Endothelial cell of umbilical vein (primary cell): Measurements from ENCODE around the gene PAX2. TPM values are rescaled to one million over a fixed set of nuclear protein-coding genes. Genes with fewer than 3 reads are reported as not detected.

Experiments used
- BruUV-seq: library from RNA; stranded (reverse); fragments of 400-500 nt; replicated peaks from 2 replicates; lab custom pipeline; 2021; lab: Mats Ljungman, UMichigan
- CTCF ChIA-PET: fragments of 300-600, 350-600 bp; sonication (Branson Sonifier 250); formaldehyde crosslinking; loops from one replicate; lab custom pipeline; 2021; ENCODE audit warnings: antibody characterized with exemption, inconsistent platforms; lab: Charles Lee
- POLR2A ChIA-PET: fragments of 300-600, 350-600 bp; sonication (Branson Sonifier 250); formaldehyde crosslinking; loops from one replicate; lab custom pipeline; 2021; ENCODE audit warnings: antibody characterized with exemption, inconsistent platforms; lab: Charles Lee
- DNase-seq: peaks from one replicate; pipeline ENCODE4 v3.0.0-alpha.2; 2011; ENCODE audit warnings: low read depth, low spot score
- FAIRE-seq: peaks from 2 replicates; lab custom pipeline; 2011; peaks lifted over from hg19 to GRCh38; lab: Jason Lieb, UNC
- H2AFZ ChIP-seq: 2 replicates; pipeline ENCODE4 v1.6.0; 2012; ENCODE audit warnings: low read depth, low read length, control low read depth, inconsistent platforms
- H3K27ac ChIP-seq: 2 replicates; pipeline ENCODE4 v1.5.1; 2011; ENCODE audit warnings: low read depth, mild to moderate bottlenecking, control low read depth, low read length, moderate library complexity; ENCODE audit not compliant: insufficient read depth
- H3K27me3 ChIP-seq, 2 experiments: 2 replicates each; pipeline versions ENCODE4 v1.6.0 to v1.6.1; 2011; ENCODE audit warnings: low read length in 2 of 2, mixed read lengths in 1 of 2; ENCODE audit not compliant: control insufficient read depth in 2 of 2, insufficient read depth in 2 of 2
- H3K36me3 ChIP-seq, 2 experiments: 2 replicates in 1 of 2; 3 replicates in 1 of 2; pipeline ENCODE4 v1.5.1; 2011; ENCODE audit warnings: low read length in 2 of 2, mild to moderate bottlenecking in 1 of 2, moderate library complexity in 1 of 2; ENCODE audit not compliant: control insufficient read depth in 2 of 2, insufficient read depth in 2 of 2; ENCODE audit errors: extremely low read depth in 1 of 2
- H3K4me1 ChIP-seq: 3 replicates; pipeline ENCODE4 v1.5.1; 2011; ENCODE audit warnings: mild to moderate bottlenecking, low read length; ENCODE audit not compliant: control insufficient read depth, insufficient read depth; ENCODE audit errors: extremely low read depth
- H3K4me2 ChIP-seq: 2 replicates; pipeline ENCODE4 v1.6.1; 2011; ENCODE audit warnings: low read length, control low read depth, mixed read lengths; ENCODE audit not compliant: insufficient read depth
- H3K4me3 ChIP-seq, 3 experiments: fragments of 200-600 bp in 1 of 3; sonication (generic), shearing (Covaris generic) in 1 of 3; replicated peaks in 1 of 3; 2 replicates each; pipeline ENCODE4 v1.5.1; 2011 to 2016; ENCODE audit warnings: control low read depth in 3 of 3, low read length in 3 of 3, mild to moderate bottlenecking in 2 of 3, inconsistent platforms in 1 of 3, low read depth in 1 of 3, moderate library complexity in 1 of 3; ENCODE audit not compliant: insufficient read depth in 1 of 3
- H3K79me2 ChIP-seq: 2 replicates; pipeline ENCODE4 v1.6.0; 2012; ENCODE audit warnings: low read length, inconsistent platforms; ENCODE audit not compliant: control insufficient read depth, insufficient read depth
- H3K9ac ChIP-seq: replicated peaks from 2 replicates; pipeline ENCODE3; 2011; ENCODE audit warnings: low read length, control low read depth; ENCODE audit not compliant: insufficient read depth; ENCODE audit errors: extremely low read depth
- H3K9me1 ChIP-seq: replicated peaks from 3 replicates; pipeline ENCODE4 v1.6.0; 2011; ENCODE audit warnings: mild to moderate bottlenecking, low read length; ENCODE audit not compliant: control insufficient read depth, insufficient read depth; ENCODE audit errors: extremely low read depth
- H3K9me3 ChIP-seq: replicated peaks from 2 replicates; pipeline ENCODE4 v1.5.1; 2012; ENCODE audit warnings: low read length, inconsistent platforms; ENCODE audit not compliant: control insufficient read depth, insufficient read depth
- H4K20me1 ChIP-seq: replicated peaks from 2 replicates; pipeline ENCODE3; 2011; ENCODE audit warnings: mild to moderate bottlenecking, low read length; ENCODE audit not compliant: control insufficient read depth, insufficient read depth; ENCODE audit errors: extremely low read depth
- CTCF ChIP-seq, 2 donors: IDR thresholded peaks; 1 replicate in 1 of 2; 2 replicates in 1 of 2; pipeline ENCODE4 v1.5.1; 2011; ENCODE audit warnings: low read length in 2 of 2, mild to moderate bottlenecking in 2 of 2, moderate library complexity in 2 of 2, control low read depth in 1 of 2, inconsistent platforms in 1 of 2, low read depth in 1 of 2; ENCODE audit not compliant: insufficient read depth in 1 of 2; ENCODE audit errors: extremely low read depth in 1 of 2
- EZH2 ChIP-seq: IDR thresholded peaks from 2 replicates; pipeline ENCODE4 v1.6.1; 2012; ENCODE audit warnings: borderline replicate concordance, low read depth, mild to moderate bottlenecking, moderate library complexity, low read length, inconsistent platforms; ENCODE audit not compliant: severe bottlenecking
- FOS ChIP-seq: IDR thresholded peaks from 2 replicates; pipeline ENCODE4 v1.6.1; 2011; ENCODE audit warnings: mild to moderate bottlenecking, low read length, moderate library complexity, borderline replicate concordance; ENCODE audit not compliant: insufficient read depth
- GATA2 ChIP-seq: IDR thresholded peaks from 2 replicates; pipeline ENCODE4 v1.7.0; 2011; ENCODE audit warnings: low read depth, mild to moderate bottlenecking, moderate library complexity, mixed read lengths, low read length; ENCODE audit not compliant: insufficient read length, insufficient read depth
- JUN ChIP-seq: IDR thresholded peaks from 2 replicates; pipeline ENCODE4 v1.6.1; 2011; ENCODE audit warnings: borderline replicate concordance, low read depth; ENCODE audit not compliant: insufficient read length, insufficient read depth
- MAX ChIP-seq: IDR thresholded peaks from 2 replicates; pipeline ENCODE4 v1.6.1; 2011; ENCODE audit not compliant: insufficient read depth, insufficient read length
- MYC ChIP-seq: IDR thresholded peaks from one replicate; pipeline ENCODE4 v1.6.1; 2011; ENCODE audit warnings: mild to moderate bottlenecking, low read depth, low read length
- POLR2A ChIP-seq: IDR thresholded peaks from 2 replicates; pipeline ENCODE4 v1.6.1; 2012; ENCODE audit warnings: low read depth, mild to moderate bottlenecking, control low read depth, low read length
- POLR2AphosphoS5 ChIP-seq: IDR thresholded peaks from 2 replicates; pipeline ENCODE4 v1.6.1; 2012; ENCODE audit warnings: low read depth, mild to moderate bottlenecking, control low read depth, low read length, moderate library complexity; ENCODE audit not compliant: insufficient read depth
- dilution Hi-C: fragments of 300-500 bp; cut with MboI; formaldehyde crosslinking; loops from one replicate; pipeline ENCODE4 v1.15.0; 2019; ENCODE audit warnings: low sequenced_read_pairs; ENCODE audit not compliant: extremely low pct_ligation_motif_present
- intact Hi-C: fragments of 100-400 bp; cut with micrococcal nuclease; formaldehyde crosslinking; loops from one replicate; pipeline ENCODE4 v1.10.0; 2022
- polyA plus RNA-seq, 4 experiments: library from polyadenylated mRNA; depleted of rRNA in 3 of 4; stranded (reverse) in 3 of 4; unstranded in 1 of 4; fragments of >200 nt; gene quantifications; 2 replicates each; pipeline versions ENCODE4 v1.2.1 to v1.2.3, GENCODE V29; 2011 to 2012; ENCODE audit warnings: missing spikeins in 1 of 4
- total RNA-seq: library from RNA; stranded (reverse); gene quantifications from 2 replicates; pipeline ENCODE4 v1.2.3, GENCODE V29; 2021

PAX2 gene
- total and polyA plus RNA-seq, 2 donors (not counting 3 experiments of a cell fraction or from before 2014, with no cell fraction given) = not detected

GRCh38 chr10:100866575-100867098 is 121.3 kb downstream of the PAX2 start:
- TF ChIP-seq JUN (no peak), MAX (no peak), POLR2A (no peak), FOS (no peak), MYC (no peak), EZH2 (no peak), CTCF (IDR thresholded peaks at IDR 0.05; ENCODE audit: extremely low read depth in 1 of 2, insufficient read depth in 1 of 2, low read depth in 1 of 2, low read length in 2 of 2) (no peak), POLR2AphosphoS5 (no peak), GATA2 (no peak)
- no peak overlapping the region for H2AFZ ChIP-seq
- CTCF ChIA-PET = interaction anchor here (1.3 to 1.9 kb wide), 3 partner anchors 12 to 304 kb away, joined by 4 to 5 read pairs (median 5); no protein-coding TSS in a partner anchor

More at GRCh38 chr10:100866575-100867098, 121.3 kb downstream of the PAX2 start:
- Histone ChIP-seq H3K9ac (no peak overlapping the region), H3K4me3 (no peak overlapping the region), H3K36me3 (no peaks in the 10 kb centered on the region), H3K9me3 (no peaks in the 10 kb centered on the region), H3K4me1 (no peaks in the 10 kb centered on the region), H3K4me2 (no peak overlapping the region), H3K27me3 (peaks cover 14 to 15% of the 10 kb centered on the region in 2 experiments), H4K20me1 (no peaks in the 10 kb centered on the region), H3K79me2 (no peaks in the 10 kb centered on the region), H3K9me1 (no peaks in the 10 kb centered on the region), H3K27ac (no peak overlapping the region)
- dilution Hi-C loops (no loop called here), intact Hi-C loops (no loop called here)
- FAIRE-seq (no peak), DNase-seq (no peak)
- POLR2A ChIA-PET = no interaction called here
- BruUV-seq = no TSS peak
